HEK293 (cell line): ENCODE measurements around the gene MAP1B.

Experiments used
- GLIS1 ChIP-seq: fragments of 450-650 bp; formaldehyde crosslinking; IDR thresholded peaks from 2 replicates; pipeline ENCODE4 v1.5.1; 2016; ENCODE audit warnings: missing biosample characterization, missing genetic modification characterization
- IKZF3 ChIP-seq: fragments of 450-650 bp; IDR thresholded peaks from 2 replicates; pipeline ENCODE4 v1.5.0; 2018; ENCODE audit warnings: missing biosample characterization, mild to moderate bottlenecking, missing genetic modification characterization, moderate library complexity
- KLF1 ChIP-seq: fragments of 450-650 bp; formaldehyde crosslinking; IDR thresholded peaks from 2 replicates; pipeline ENCODE4 v1.5.1; 2016; ENCODE audit warnings: missing biosample characterization, missing genetic modification characterization
- KLF9 ChIP-seq: fragments of 450-650 bp; formaldehyde crosslinking; IDR thresholded peaks from 2 replicates; pipeline ENCODE4 v1.5.1; 2016; ENCODE audit warnings: missing biosample characterization, missing genetic modification characterization, low read depth
- SP2 ChIP-seq: fragments of 450-650 bp; formaldehyde crosslinking; IDR thresholded peaks from 2 replicates; pipeline ENCODE4 v1.5.1; 2016; ENCODE audit warnings: missing biosample characterization, missing genetic modification characterization
- SP7 ChIP-seq: fragments of 450-650 bp; formaldehyde crosslinking; IDR thresholded peaks from 2 replicates; pipeline ENCODE4 v1.5.1; 2016; ENCODE audit warnings: missing biosample characterization, missing genetic modification characterization
- TRIM28 ChIP-seq: IDR thresholded peaks from 2 replicates; pipeline ENCODE4 v1.6.1; 2011; ENCODE audit warnings: low read length, control low read depth, borderline replicate concordance
- ZBTB20 ChIP-seq: fragments of 450-650 bp; formaldehyde crosslinking; IDR thresholded peaks from 2 replicates; pipeline ENCODE4 v1.5.1; 2016; ENCODE audit warnings: missing biosample characterization, missing genetic modification characterization
- ZBTB44 ChIP-seq: fragments of 450-650 bp; IDR thresholded peaks from 2 replicates; pipeline ENCODE4 v1.5.1; 2018; ENCODE audit warnings: missing biosample characterization, mild to moderate bottlenecking, missing genetic modification characterization
- ZBTB8A ChIP-seq: fragments of 450-650 bp; formaldehyde crosslinking; IDR thresholded peaks from 2 replicates; pipeline ENCODE4 v1.5.1; 2016; ENCODE audit warnings: missing biosample characterization, missing genetic modification characterization
- ZFHX2 ChIP-seq: fragments of 450-650 bp; formaldehyde crosslinking; conservative IDR thresholded peaks from 2 replicates; pipeline ENCODE4 v1.5.1; 2016; ENCODE audit warnings: missing biosample characterization, missing genetic modification characterization
- ZNF302 ChIP-seq: fragments of 450-650 bp; formaldehyde crosslinking; IDR thresholded peaks from 2 replicates; pipeline ENCODE4 v1.5.1; 2016; ENCODE audit warnings: missing biosample characterization, missing genetic modification characterization, low read depth
- ZNF311 ChIP-seq: fragments of 450-650 bp; formaldehyde crosslinking; IDR thresholded peaks from 2 replicates; pipeline ENCODE4 v1.5.1; 2017; ENCODE audit warnings: missing biosample characterization, missing genetic modification characterization, borderline replicate concordance
- ZNF324 ChIP-seq: fragments of 450-650 bp; formaldehyde crosslinking; IDR thresholded peaks from 2 replicates; pipeline ENCODE4 v1.5.1; 2016; ENCODE audit warnings: missing biosample characterization, missing genetic modification characterization
- ZNF341 ChIP-seq: fragments of 450-650 bp; formaldehyde crosslinking; IDR thresholded peaks from 2 replicates; pipeline ENCODE4; 2016; ENCODE audit warnings: low read depth, missing biosample characterization, missing genetic modification characterization
- ZNF423 ChIP-seq: fragments of 450-650 bp; formaldehyde crosslinking; IDR thresholded peaks from 2 replicates; pipeline ENCODE4 v1.5.1; 2016; ENCODE audit warnings: missing biosample characterization, missing genetic modification characterization
- ZNF433 ChIP-seq: fragments of 450-650 bp; formaldehyde crosslinking; IDR thresholded peaks from 2 replicates; pipeline ENCODE4 v1.5.1; 2016; ENCODE audit warnings: missing biosample characterization, missing genetic modification characterization, low read depth
- ZNF561 ChIP-seq: fragments of 450-650 bp; IDR thresholded peaks from 2 replicates; pipeline ENCODE4 v1.5.1; 2018; ENCODE audit warnings: missing biosample characterization, missing genetic modification characterization, borderline replicate concordance
- ZNF596 ChIP-seq: fragments of 450-650 bp; IDR thresholded peaks from 2 replicates; pipeline ENCODE4 v1.5.0; 2018; ENCODE audit warnings: missing biosample characterization, mild to moderate bottlenecking, missing genetic modification characterization, moderate library complexity
- ZNF600 ChIP-seq: fragments of 450-650 bp; formaldehyde crosslinking; IDR thresholded peaks from 2 replicates; pipeline ENCODE4 v1.5.1; 2016; ENCODE audit warnings: missing biosample characterization, missing genetic modification characterization
- ZNF830 ChIP-seq: fragments of 450-650 bp; IDR thresholded peaks from 2 replicates; pipeline ENCODE4 v1.5.0; 2018; ENCODE audit warnings: missing biosample characterization, missing genetic modification characterization, low read depth, mild to moderate bottlenecking, moderate library complexity
- TF ChIP-seq, protein P1 (sequence below): fragments of 450-650 bp; formaldehyde crosslinking; IDR thresholded peaks from 2 replicates; pipeline ENCODE4 v1.5.1; 2016; ENCODE audit warnings: missing biosample characterization, missing genetic modification characterization
- TF ChIP-seq, protein P2 (sequence below): fragments of 450-650 bp; formaldehyde crosslinking; IDR thresholded peaks from 2 replicates; pipeline ENCODE4 v1.5.1; 2016; ENCODE audit warnings: missing biosample characterization, missing genetic modification characterization
- TF ChIP-seq, protein P3 (sequence below): fragments of 450-650 bp; formaldehyde crosslinking; IDR thresholded peaks from 2 replicates; pipeline ENCODE4 v1.5.1; 2016; ENCODE audit warnings: missing biosample characterization, missing genetic modification characterization
- TF ChIP-seq, protein P4 (sequence below): fragments of 450-650 bp; formaldehyde crosslinking; conservative IDR thresholded peaks from 2 replicates; pipeline ENCODE4 v1.5.1; 2016; ENCODE audit warnings: low read depth, missing biosample characterization, missing genetic modification characterization
- TF ChIP-seq, protein P5 (sequence below): fragments of 450-650 bp; formaldehyde crosslinking; optimal IDR thresholded peaks from 2 replicates; pipeline ENCODE3; 2016; ENCODE audit warnings: missing biosample characterization, mild to moderate bottlenecking, missing genetic modification characterization
- TF ChIP-seq, protein P6 (sequence below): fragments of 450-650 bp; formaldehyde crosslinking; IDR thresholded peaks from 2 replicates; pipeline ENCODE4 v1.5.1; 2017; ENCODE audit warnings: missing biosample characterization, missing genetic modification characterization

Gene MAP1B

GRCh38 chr5:72108202-72109061 is 1.2 kb downstream of the MAP1B start (continued):
- no peak for TF ChIP-seq ZNF302 (tag by site-specific recombination)
- TF ChIP-seq TRIM28, result no peak
- TF ChIP-seq ZNF423, result 0 out of 2 replicates have a peak, but pooled peaks have one; percentile 28
- TF ChIP-seq ZFHX2 (tag by site-specific recombination), result peak; percentile 35
- peak; percentile 47; the same call in 1 of the 2 replicates for TF ChIP-seq ZBTB20 (tag by site-specific recombination)
- peak; percentile 16; the same call in 1 of the 2 replicates for TF ChIP-seq GLIS1
- TF ChIP-seq, protein P1, sequence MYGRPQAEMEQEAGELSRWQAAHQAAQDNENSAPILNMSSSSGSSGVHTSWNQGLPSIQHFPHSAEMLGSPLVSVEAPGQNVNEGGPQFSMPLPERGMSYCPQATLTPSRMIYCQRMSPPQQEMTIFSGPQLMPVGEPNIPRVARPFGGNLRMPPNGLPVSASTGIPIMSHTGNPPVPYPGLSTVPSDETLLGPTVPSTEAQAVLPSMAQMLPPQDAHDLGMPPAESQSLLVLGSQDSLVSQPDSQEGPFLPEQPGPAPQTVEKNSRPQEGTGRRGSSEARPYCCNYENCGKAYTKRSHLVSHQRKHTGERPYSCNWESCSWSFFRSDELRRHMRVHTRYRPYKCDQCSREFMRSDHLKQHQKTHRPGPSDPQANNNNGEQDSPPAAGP (tag by site-specific recombination), result peak; percentile 55; the same call in 1 of the 2 replicates
- no peak for TF ChIP-seq ZNF324
- peak; percentile 89 for TF ChIP-seq KLF9 (tag by site-specific recombination)
- TF ChIP-seq, protein P2, sequence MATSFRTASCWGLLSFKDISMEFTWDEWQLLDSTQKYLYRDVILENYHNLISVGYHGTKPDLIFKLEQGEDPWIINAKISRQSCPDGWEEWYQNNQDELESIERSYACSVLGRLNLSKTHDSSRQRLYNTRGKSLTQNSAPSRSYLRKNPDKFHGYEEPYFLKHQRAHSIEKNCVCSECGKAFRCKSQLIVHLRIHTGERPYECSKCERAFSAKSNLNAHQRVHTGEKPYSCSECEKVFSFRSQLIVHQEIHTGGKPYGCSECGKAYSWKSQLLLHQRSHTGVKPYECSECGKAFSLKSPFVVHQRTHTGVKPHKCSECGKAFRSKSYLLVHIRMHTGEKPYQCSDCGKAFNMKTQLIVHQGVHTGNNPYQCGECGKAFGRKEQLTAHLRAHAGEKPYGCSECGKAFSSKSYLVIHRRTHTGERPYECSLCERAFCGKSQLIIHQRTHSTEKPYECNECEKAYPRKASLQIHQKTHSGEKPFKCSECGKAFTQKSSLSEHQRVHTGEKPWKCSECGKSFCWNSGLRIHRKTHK (tag by site-specific recombination), result no peak
- TF ChIP-seq ZNF433 (tag by site-specific recombination), result no peak
- TF ChIP-seq KLF1 (tag by site-specific recombination), result peak; percentile 69
- no peak for TF ChIP-seq ZNF311 (tag by site-specific recombination)
- TF ChIP-seq SP2, result peak; percentile 60
- peak; percentile 73; the same call in 1 of the 2 replicates for TF ChIP-seq ZBTB8A
- peak; percentile 72 for TF ChIP-seq ZNF600
- TF ChIP-seq, protein P3, sequence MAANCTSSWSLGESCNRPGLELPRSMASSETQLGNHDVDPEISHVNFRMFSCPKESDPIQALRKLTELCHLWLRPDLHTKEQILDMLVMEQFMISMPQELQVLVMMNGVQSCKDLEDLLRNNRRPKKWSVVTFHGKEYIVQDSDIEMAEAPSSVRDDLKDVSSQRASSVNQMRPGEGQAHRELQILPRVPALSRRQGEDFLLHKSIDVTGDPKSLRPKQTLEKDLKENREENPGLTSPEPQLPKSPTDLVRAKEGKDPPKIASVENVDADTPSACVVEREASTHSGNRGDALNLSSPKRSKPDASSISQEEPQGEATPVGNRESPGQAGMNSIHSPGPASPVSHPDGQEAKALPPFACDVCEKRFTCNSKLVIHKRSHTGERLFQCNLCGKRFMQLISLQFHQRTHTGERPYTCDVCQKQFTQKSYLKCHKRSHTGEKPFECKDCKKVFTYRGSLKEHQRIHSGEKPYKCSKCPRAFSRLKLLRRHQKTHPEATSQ (tag by site-specific recombination), result no peak
- TF ChIP-seq ZNF561 (tag by site-specific recombination), result peak; percentile 17; the same call in 1 of the 2 replicates
- no peak for TF ChIP-seq ZNF830 (tag by site-specific recombination)
- peak; percentile 10; the same call in 1 of the 2 replicates for TF ChIP-seq SP7 (tag by site-specific recombination)
- TF ChIP-seq, protein P4, sequence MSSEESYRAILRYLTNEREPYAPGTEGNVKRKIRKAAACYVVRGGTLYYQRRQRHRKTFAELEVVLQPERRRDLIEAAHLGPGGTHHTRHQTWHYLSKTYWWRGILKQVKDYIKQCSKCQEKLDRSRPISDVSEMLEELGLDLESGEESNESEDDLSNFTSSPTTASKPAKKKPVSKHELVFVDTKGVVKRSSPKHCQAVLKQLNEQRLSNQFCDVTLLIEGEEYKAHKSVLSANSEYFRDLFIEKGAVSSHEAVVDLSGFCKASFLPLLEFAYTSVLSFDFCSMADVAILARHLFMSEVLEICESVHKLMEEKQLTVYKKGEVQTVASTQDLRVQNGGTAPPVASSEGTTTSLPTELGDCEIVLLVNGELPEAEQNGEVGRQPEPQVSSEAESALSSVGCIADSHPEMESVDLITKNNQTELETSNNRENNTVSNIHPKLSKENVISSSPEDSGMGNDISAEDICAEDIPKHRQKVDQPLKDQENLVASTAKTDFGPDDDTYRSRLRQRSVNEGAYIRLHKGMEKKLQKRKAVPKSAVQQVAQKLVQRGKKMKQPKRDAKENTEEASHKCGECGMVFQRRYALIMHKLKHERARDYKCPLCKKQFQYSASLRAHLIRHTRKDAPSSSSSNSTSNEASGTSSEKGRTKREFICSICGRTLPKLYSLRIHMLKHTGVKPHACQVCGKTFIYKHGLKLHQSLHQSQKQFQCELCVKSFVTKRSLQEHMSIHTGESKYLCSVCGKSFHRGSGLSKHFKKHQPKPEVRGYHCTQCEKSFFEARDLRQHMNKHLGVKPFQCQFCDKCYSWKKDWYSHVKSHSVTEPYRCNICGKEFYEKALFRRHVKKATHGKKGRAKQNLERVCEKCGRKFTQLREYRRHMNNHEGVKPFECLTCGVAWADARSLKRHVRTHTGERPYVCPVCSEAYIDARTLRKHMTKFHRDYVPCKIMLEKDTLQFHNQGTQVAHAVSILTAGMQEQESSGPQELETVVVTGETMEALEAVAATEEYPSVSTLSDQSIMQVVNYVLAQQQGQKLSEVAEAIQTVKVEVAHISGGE (tag by site-specific recombination), result no peak
- TF ChIP-seq, protein P5, sequence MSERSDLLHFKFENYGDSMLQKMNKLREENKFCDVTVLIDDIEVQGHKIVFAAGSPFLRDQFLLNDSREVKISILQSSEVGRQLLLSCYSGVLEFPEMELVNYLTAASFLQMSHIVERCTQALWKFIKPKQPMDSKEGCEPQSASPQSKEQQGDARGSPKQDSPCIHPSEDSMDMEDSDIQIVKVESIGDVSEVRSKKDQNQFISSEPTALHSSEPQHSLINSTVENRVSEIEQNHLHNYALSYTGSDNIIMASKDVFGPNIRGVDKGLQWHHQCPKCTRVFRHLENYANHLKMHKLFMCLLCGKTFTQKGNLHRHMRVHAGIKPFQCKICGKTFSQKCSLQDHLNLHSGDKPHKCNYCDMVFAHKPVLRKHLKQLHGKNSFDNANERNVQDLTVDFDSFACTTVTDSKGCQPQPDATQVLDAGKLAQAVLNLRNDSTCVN (tag by site-specific recombination), result peak; percentile 61
- TF ChIP-seq ZBTB44, result no peak
- TF ChIP-seq IKZF3 (tag by site-specific recombination), result peak; percentile 51; the same call in 1 of the 2 replicates
- peak; percentile 55; the same call in 1 of the 2 replicates for TF ChIP-seq ZNF341
- peak; percentile 46 for TF ChIP-seq ZNF596
- TF ChIP-seq, protein P6, sequence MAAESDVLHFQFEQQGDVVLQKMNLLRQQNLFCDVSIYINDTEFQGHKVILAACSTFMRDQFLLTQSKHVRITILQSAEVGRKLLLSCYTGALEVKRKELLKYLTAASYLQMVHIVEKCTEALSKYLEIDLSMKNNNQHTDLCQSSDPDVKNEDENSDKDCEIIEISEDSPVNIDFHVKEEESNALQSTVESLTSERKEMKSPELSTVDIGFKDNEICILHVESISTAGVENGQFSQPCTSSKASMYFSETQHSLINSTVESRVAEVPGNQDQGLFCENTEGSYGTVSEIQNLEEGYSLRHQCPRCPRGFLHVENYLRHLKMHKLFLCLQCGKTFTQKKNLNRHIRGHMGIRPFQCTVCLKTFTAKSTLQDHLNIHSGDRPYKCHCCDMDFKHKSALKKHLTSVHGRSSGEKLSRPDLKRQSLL (tag by site-specific recombination), result 0 out of 2 replicates have a peak, but pooled peaks have one; percentile 41
